Neural crest cell (in vitro differentiated cells): ENCODE measurements around the gene IPO11. TPM values are rescaled to one million over a fixed set of nuclear protein-coding genes. Genes with fewer than 3 reads are reported as not detected.
"Not testable (repeated sequence)": the region's sequence is repeated elsewhere in the genome, so short reads cannot be mapped to it uniquely, and the experiment has no call there.

Source experiments
- DNase-seq: peaks from one replicate; pipeline ENCODE4 v3.0.0; 2021; ENCODE audit warnings: low read depth, mixed read lengths, low spot score
- H3K27ac Mint-ChIP-seq: one replicate; pipeline ENCODE4 v1.8.0; 2021; ENCODE audit warnings: mild to moderate bottlenecking, mixed read lengths; ENCODE audit not compliant: unreplicated experiment
- H3K27me3 Mint-ChIP-seq: 2 replicates; pipeline ENCODE4 v1.8.0; 2021; ENCODE audit warnings: low read depth, mild to moderate bottlenecking, mixed read lengths
- H3K36me3 Mint-ChIP-seq: 2 replicates; pipeline ENCODE4 v1.8.0; 2021; ENCODE audit warnings: low read depth, mild to moderate bottlenecking, mixed read lengths
- H3K4me1 Mint-ChIP-seq: 2 replicates; pipeline ENCODE4 v1.8.0; 2021; ENCODE audit warnings: mixed read lengths
- H3K4me3 Mint-ChIP-seq: one replicate; pipeline ENCODE4 v1.8.0; 2021; ENCODE audit warnings: mild to moderate bottlenecking, mixed read lengths
- H3K9me3 Mint-ChIP-seq: 2 replicates; pipeline ENCODE4 v1.8.0; 2021; ENCODE audit warnings: mixed read lengths
- total RNA-seq: library from RNA; stranded (reverse); gene quantifications from 2 replicates; pipeline ENCODE4 v1.2.1, GENCODE V29; 2021
- TF ChIP-seq, protein P1 (sequence below): fragments of 200-600 bp; sonication (generic); conservative IDR thresholded peaks from 2 replicates; pipeline ENCODE4 v1.5.0; 2021; ENCODE audit warnings: antibody characterized with exemption, mild to moderate bottlenecking

Gene IPO11
- total RNA-seq, 1 donor from 2014 or later, result 48.2 TPM

DNA sequence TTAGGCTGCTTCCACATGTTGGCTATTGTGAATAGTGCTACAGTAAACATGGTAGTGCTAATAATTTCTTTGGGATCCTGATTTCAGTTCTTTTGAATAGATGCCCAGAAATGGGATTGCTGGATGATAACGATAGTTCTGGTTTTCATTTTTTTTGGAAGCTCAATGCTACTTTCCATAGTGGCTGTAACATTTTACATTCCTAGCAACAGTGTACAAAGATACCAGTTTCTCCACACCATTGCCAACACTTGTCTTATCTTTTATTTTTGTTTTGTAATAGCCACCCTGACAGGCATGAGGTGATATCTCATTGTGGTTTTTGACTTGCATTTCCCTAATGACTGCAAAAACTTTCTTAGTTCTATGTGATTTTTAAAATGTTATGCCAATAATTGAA, 97.2 kb downstream of the IPO11 start:
- H3K4me1 Mint-ChIP-seq, result no peaks in the 10 kb centered on the region
- peaks cover 12% of the 10 kb centered on the region for H3K36me3 Mint-ChIP-seq
- TF ChIP-seq, protein P1, sequence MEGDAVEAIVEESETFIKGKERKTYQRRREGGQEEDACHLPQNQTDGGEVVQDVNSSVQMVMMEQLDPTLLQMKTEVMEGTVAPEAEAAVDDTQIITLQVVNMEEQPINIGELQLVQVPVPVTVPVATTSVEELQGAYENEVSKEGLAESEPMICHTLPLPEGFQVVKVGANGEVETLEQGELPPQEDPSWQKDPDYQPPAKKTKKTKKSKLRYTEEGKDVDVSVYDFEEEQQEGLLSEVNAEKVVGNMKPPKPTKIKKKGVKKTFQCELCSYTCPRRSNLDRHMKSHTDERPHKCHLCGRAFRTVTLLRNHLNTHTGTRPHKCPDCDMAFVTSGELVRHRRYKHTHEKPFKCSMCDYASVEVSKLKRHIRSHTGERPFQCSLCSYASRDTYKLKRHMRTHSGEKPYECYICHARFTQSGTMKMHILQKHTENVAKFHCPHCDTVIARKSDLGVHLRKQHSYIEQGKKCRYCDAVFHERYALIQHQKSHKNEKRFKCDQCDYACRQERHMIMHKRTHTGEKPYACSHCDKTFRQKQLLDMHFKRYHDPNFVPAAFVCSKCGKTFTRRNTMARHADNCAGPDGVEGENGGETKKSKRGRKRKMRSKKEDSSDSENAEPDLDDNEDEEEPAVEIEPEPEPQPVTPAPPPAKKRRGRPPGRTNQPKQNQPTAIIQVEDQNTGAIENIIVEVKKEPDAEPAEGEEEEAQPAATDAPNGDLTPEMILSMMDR, result no peak
- no peaks in the 10 kb centered on the region for H3K27me3 Mint-ChIP-seq
- no peak for DNase-seq
- peaks cover 3% of the 10 kb centered on the region for H3K9me3 Mint-ChIP-seq
- no peak overlapping the region for H3K4me3 Mint-ChIP-seq
- no peak overlapping the region for H3K27ac Mint-ChIP-seq

DNA sequence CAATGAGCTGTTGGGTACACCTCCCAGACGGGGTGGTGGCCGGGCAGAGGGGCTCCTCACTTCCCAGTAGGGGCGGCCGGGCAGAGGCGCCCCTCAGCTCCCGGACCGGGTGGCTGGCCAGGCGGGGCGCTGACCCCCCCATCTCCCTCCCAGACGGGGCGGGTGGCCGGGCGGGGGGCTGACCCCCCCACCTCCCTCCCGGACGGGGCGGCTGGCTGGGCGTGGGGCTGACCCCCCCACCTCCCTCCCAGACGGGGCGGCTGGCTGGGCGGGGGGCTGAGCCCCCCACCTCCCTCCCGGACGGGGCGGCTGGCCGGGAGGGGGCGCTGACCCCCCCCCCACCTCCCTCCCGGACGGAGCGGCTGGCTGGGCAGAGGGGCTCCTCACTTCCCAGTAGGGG, 100.5 kb downstream of the IPO11 start:
- not testable (repeated sequence) for DNase-seq, H3K27ac Mint-ChIP-seq

DNA sequence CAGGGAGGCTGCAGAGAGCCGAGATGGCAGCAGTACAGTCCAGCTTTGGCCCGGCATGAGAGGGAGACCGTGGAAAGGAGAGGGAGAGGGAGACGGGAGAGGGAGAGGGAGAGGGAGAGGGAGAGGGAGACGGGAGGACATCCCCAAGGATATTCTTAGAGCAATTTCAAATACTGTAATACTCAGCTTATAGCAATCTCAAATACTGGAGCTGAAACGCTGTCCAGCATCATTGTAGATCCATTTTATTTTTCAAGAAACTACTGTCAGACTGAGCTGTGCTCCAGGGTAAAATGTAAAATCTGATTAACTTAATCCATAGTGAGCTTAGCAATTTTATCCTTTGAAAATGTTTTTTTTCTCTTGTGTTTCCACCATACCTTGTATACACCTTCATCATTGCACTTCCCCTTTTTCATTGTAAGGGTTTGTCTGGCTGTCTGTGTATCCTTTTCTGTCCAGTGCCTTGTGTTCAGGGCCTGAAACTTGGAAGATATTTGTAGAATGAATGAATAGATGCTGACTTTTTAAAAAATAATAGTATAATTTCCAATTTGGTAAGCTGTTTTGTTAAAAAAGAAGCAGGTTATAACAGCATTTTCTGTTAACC, 102.1 kb downstream of the IPO11 start:
- peak overlapping the region; percentile 35 for H3K27ac Mint-ChIP-seq
- no peaks in the 10 kb centered on the region for H3K4me1 Mint-ChIP-seq
- no peak for DNase-seq
- no peaks in the 10 kb centered on the region for H3K9me3 Mint-ChIP-seq
- no peak overlapping the region for H3K4me3 Mint-ChIP-seq
- H3K27me3 Mint-ChIP-seq, result no peaks in the 10 kb centered on the region
- TF ChIP-seq, protein P1, result no peak
- H3K36me3 Mint-ChIP-seq, result peaks cover 11% of the 10 kb centered on the region

More for the DNA sequence above, 100.5 kb downstream of the IPO11 start:
- not testable (repeated sequence) for H3K9me3 Mint-ChIP-seq, H3K4me1 Mint-ChIP-seq, H3K27me3 Mint-ChIP-seq, H3K4me3 Mint-ChIP-seq
- H3K36me3 Mint-ChIP-seq, result peaks cover 16% of the 10 kb centered on the region

DNA sequence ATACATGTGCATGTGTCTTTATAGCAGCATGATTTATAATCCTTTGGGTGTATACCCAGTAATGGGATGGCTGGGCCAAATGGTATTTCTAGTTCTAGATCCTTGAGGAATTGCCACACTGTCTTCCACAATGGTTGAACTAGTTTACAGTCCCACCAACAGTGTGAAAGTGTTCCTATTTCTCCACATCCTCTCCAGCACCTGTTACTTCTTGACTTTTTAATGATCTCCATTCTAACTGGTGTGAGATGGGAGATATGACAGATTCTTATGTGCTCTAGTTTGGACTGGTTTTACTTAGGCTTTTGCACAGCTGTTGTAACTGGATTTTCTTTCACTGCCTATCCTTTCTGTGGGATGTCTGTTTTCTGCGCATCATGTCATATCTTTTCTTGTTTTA, 108.2 kb downstream of the IPO11 start:
- H3K27me3 Mint-ChIP-seq, H3K4me1 Mint-ChIP-seq, H3K4me3 Mint-ChIP-seq, H3K9me3 Mint-ChIP-seq, H3K27ac Mint-ChIP-seq, DNase-seq: not testable (repeated sequence)
- H3K36me3 Mint-ChIP-seq, result peaks cover 16% of the 10 kb centered on the region

GRCh38 chr5:62521319-62521718, 108.8 kb downstream of the IPO11 start:
- DNase-seq, result no peak
- TF ChIP-seq, protein P1, result no peak
- no peaks in the 10 kb centered on the region for H3K27me3 Mint-ChIP-seq
- no peaks in the 10 kb centered on the region for H3K9me3 Mint-ChIP-seq
- H3K36me3 Mint-ChIP-seq, result peaks cover 14% of the 10 kb centered on the region
- peaks cover 5% of the 10 kb centered on the region for H3K4me1 Mint-ChIP-seq
- no peak overlapping the region for H3K4me3 Mint-ChIP-seq
- no peak overlapping the region for H3K27ac Mint-ChIP-seq

DNA sequence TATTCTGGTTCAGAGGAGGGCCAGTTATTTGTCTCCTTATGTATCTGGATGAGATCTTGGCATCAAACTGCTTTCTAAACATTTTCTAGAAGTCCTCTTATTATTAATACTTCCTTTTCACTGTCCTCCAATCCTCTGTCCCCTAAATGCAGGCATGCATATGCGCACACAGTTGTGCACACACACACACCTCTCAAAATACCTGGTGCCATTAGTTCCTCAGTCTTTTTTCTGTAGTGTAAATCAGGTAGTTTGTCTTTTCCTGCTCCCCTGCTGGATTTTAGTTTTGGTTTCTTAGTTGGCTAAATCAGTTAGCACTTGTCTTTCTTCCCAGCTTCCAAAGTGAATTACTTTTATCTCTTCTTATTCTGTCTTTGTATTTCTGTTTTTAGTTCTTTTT, 110.2 kb downstream of the IPO11 start:
- peaks cover 14% of the 10 kb centered on the region for H3K36me3 Mint-ChIP-seq
- peaks cover 5% of the 10 kb centered on the region for H3K4me1 Mint-ChIP-seq
- no peak for DNase-seq
- no peaks in the 10 kb centered on the region for H3K27me3 Mint-ChIP-seq
- no peaks in the 10 kb centered on the region for H3K9me3 Mint-ChIP-seq
- TF ChIP-seq, protein P1, result no peak
- no peak overlapping the region for H3K27ac Mint-ChIP-seq
- H3K4me3 Mint-ChIP-seq, result no peak overlapping the region
